LNCAP (cell line): ENCODE measurements around the gene IFNA5.

Source experiments
- TF ChIP-seq, protein P1 (sequence below): fragments of 450-650 bp; IDR thresholded peaks from 2 replicates; pipeline ENCODE4 v1.5.1; 2017; ENCODE audit warnings: mild to moderate bottlenecking

Gene IFNA5

DNA sequence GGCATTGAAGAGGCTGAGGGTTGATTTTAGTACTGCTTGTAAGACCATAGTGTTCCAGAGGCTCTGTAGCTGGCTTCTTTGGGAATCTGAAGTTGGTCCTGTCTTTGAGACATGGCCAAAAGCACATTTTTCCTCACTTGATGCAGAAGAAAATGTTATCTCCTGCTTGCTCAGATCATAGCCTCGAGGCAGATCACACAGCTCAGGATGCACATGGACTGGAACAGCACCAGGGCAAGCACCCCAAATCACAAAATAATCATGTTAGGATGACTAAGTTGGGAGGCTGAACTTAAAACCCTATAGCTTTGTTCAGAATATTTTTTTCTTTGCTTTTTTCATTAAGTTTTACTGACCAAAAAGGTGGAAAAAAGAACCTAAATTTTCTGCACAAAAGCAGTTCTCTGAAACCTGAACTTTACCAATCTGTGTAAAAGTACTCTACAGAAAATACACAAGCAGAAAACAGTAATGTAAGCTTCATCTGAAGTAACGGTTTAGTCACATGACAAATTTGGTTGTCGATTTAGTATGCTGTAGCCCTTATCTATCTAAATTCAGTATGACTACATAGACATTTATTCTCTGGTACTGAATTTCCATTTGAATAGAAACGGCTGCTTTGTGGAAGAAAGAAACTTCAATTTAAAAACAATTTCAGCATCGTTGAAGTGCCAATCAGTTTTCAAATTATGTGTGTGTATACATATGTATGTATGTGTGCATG lies 26.7 kb upstream of the IFNA5 start:
- TF ChIP-seq, protein P1, sequence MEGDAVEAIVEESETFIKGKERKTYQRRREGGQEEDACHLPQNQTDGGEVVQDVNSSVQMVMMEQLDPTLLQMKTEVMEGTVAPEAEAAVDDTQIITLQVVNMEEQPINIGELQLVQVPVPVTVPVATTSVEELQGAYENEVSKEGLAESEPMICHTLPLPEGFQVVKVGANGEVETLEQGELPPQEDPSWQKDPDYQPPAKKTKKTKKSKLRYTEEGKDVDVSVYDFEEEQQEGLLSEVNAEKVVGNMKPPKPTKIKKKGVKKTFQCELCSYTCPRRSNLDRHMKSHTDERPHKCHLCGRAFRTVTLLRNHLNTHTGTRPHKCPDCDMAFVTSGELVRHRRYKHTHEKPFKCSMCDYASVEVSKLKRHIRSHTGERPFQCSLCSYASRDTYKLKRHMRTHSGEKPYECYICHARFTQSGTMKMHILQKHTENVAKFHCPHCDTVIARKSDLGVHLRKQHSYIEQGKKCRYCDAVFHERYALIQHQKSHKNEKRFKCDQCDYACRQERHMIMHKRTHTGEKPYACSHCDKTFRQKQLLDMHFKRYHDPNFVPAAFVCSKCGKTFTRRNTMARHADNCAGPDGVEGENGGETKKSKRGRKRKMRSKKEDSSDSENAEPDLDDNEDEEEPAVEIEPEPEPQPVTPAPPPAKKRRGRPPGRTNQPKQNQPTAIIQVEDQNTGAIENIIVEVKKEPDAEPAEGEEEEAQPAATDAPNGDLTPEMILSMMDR: no peak

GRCh38 chr9:21326526-21327139 lies 21.5 kb upstream of the IFNA5 start:
- TF ChIP-seq, protein P1: peak; percentile 75

- TF ChIP-seq, protein P1: no peak
Observed at GRCh38 chr9:21324047-21324446, 18.9 kb upstream of the IFNA5 start.

- TF ChIP-seq, protein P1: no peak
Observed at GRCh38 chr9:21322911-21323461, 17.9 kb upstream of the IFNA5 start.

- TF ChIP-seq, protein P1: no peak
Observed at GRCh38 chr9:21320465-21320864, 15.4 kb upstream of the IFNA5 start.

DNA sequence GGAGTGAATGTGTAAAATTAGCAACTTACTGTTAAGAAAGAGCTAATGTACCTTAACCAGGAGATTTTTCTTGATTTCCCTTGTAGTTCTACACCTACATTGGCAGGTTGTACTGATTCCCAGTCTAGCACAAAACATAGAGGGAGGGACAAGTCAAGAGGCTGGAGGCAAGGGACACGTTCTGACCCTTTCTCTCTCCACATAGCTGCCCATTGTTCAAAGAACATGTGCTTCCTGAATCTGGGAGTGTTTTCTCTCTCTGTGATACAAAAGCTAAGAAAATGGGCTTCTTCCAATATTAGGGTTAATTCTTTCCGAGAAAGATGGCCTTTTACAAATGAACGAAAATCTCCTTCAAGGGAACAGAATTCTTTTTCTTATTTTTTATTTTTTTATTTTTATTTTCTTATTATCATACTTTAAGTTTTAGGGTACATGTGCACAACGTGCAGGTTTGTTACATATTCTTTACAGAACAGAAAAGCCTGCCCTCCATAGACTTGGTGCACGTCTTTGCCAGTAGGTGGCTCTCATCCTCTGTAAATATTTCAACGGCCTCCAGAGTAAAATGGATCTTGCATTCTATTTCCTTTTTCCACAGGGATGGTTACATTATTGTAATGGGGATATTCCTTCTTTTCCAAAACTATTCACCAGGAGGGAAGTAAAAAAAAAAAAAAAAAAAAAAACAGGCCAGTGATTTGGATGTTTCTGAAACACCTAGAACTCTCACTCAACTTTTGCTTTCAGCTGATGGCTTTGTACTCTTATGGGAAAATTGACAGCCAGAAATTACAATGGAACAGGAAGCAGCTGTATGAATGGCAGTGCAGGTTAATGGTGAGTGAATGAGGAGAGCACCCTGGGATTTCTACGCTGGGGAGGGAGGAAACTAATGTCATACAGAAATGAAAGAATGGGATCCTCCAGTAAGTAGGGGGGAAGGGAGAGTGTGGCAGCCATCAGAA lies 13.1 kb upstream of the IFNA5 start:
- TF ChIP-seq, protein P1: peak; percentile 83

- TF ChIP-seq, protein P1: no peak
Observed at GRCh38 chr9:21316860-21317259, 11.7 kb upstream of the IFNA5 start.
